Liver (tissue), 9 donors: Measurements from ENCODE around the gene BACH2. TPM values are rescaled to one million over a fixed set of nuclear protein-coding genes. Genes with fewer than 3 reads are reported as not detected.

Experiments used
- DNase-seq: peaks from one replicate; pipeline ENCODE4 v3.0.0-alpha.2; 2017; ENCODE audit warnings: low spot score
- H3K27ac ChIP-seq, 2 donors: one replicate each; pipeline ENCODE4 v1.7.0; 2013; ENCODE audit warnings: inconsistent platforms in 2 of 2, low read length in 2 of 2, control low read depth in 1 of 2, low read depth in 1 of 2, mild to moderate bottlenecking in 1 of 2
- H3K27me3 ChIP-seq, 4 donors: one replicate each; pipeline versions ENCODE4 v1.6.1 to v1.7.0; 2013; ENCODE audit warnings: low read length in 3 of 4, inconsistent platforms in 1 of 4, mild to moderate bottlenecking in 1 of 4, moderate library complexity in 1 of 4; ENCODE audit not compliant: control insufficient read depth in 4 of 4, insufficient read depth in 4 of 4
- H3K36me3 ChIP-seq, 4 donors: one replicate each; pipeline versions ENCODE4 v1.6.1 to v1.7.0; 2013; ENCODE audit warnings: low read length in 3 of 4, mild to moderate bottlenecking in 3 of 4, low read depth in 1 of 4, moderate library complexity in 1 of 4; ENCODE audit not compliant: control insufficient read depth in 4 of 4, insufficient read depth in 3 of 4
- H3K4me1 ChIP-seq, 4 donors: one replicate each; pipeline versions ENCODE4 v1.6.1 to v1.7.0; 2013; ENCODE audit warnings: low read length in 3 of 4, mild to moderate bottlenecking in 3 of 4, moderate library complexity in 1 of 4; ENCODE audit not compliant: control insufficient read depth in 4 of 4, insufficient read depth in 4 of 4
- H3K4me3 ChIP-seq, 3 donors: one replicate each; pipeline versions ENCODE4 v1.6.1 to v1.7.0; 2013; ENCODE audit warnings: low read length in 3 of 3, control low read depth in 1 of 3, low read depth in 1 of 3, mild to moderate bottlenecking in 1 of 3
- H3K9ac ChIP-seq, 2 donors: one replicate each; pipeline ENCODE4 v1.7.0; 2013; ENCODE audit warnings: low read length in 2 of 2, mild to moderate bottlenecking in 2 of 2, moderate library complexity in 2 of 2, control low read depth in 1 of 2, low read depth in 1 of 2
- H3K9me3 ChIP-seq, 4 donors: one replicate each; pipeline versions ENCODE4 v1.6.1 to v1.7.0; 2013; ENCODE audit warnings: low read length in 3 of 4; ENCODE audit not compliant: control insufficient read depth in 4 of 4
- EGR1 ChIP-seq, 2 donors: IDR thresholded peaks; 2 replicates each; pipeline ENCODE4 v1.6.1; 2016 to 2018; ENCODE audit warnings: antibody characterized with exemption in 2 of 2, low read depth in 2 of 2
- FOXA1 ChIP-seq: IDR thresholded peaks from 2 replicates; pipeline ENCODE4 v1.6.1; 2016; ENCODE audit warnings: antibody characterized with exemption
- FOXA2 ChIP-seq: IDR thresholded peaks from 2 replicates; pipeline ENCODE4 v1.6.1; 2016; ENCODE audit warnings: antibody characterized with exemption
- GABPA ChIP-seq, 2 donors: IDR thresholded peaks in 1 of 2; conservative IDR thresholded peaks in 1 of 2; 2 replicates each; pipeline ENCODE4 v1.6.1; 2016; ENCODE audit warnings: antibody characterized with exemption in 2 of 2, mild to moderate bottlenecking in 1 of 2, moderate library complexity in 1 of 2
- HNF4A ChIP-seq, 2 donors: conservative IDR thresholded peaks; 2 replicates each; pipeline ENCODE4 v1.6.1; 2016; ENCODE audit warnings: antibody characterized with exemption in 2 of 2, mild to moderate bottlenecking in 2 of 2
- HNF4G ChIP-seq: IDR thresholded peaks from 2 replicates; pipeline ENCODE4 v1.6.1; 2016; ENCODE audit warnings: antibody characterized with exemption
- JUND ChIP-seq, 2 donors: IDR thresholded peaks; 2 replicates each; pipeline ENCODE4 v1.6.1; 2016; ENCODE audit warnings: antibody characterized with exemption in 2 of 2
- NR2F2 ChIP-seq: IDR thresholded peaks from 2 replicates; pipeline ENCODE4 v1.6.1; 2016; ENCODE audit warnings: antibody characterized with exemption
- RAD21 ChIP-seq, 2 donors: IDR thresholded peaks; 2 replicates each; pipeline ENCODE4 v1.6.1; 2016; ENCODE audit warnings: antibody characterized with exemption in 2 of 2, mild to moderate bottlenecking in 2 of 2
- REST ChIP-seq: IDR thresholded peaks from 2 replicates; pipeline ENCODE4 v1.6.1; 2016; ENCODE audit warnings: antibody characterized with exemption, mild to moderate bottlenecking
- RXRA ChIP-seq, 2 donors: IDR thresholded peaks; 2 replicates each; pipeline ENCODE4 v1.6.1; 2017 to 2018; ENCODE audit warnings: antibody characterized with exemption in 2 of 2, mild to moderate bottlenecking in 1 of 2
- SP1 ChIP-seq: IDR thresholded peaks from 2 replicates; pipeline ENCODE4 v1.6.1; 2018; ENCODE audit warnings: antibody characterized with exemption, mild to moderate bottlenecking
- TAF1 ChIP-seq: conservative IDR thresholded peaks from 2 replicates; pipeline ENCODE4 v1.6.1; 2016; ENCODE audit warnings: antibody characterized with exemption, mild to moderate bottlenecking
- YY1 ChIP-seq: IDR thresholded peaks from 2 replicates; pipeline ENCODE4 v1.6.1; 2016; ENCODE audit warnings: antibody characterized with exemption, mild to moderate bottlenecking
- whole genome bisulfite sequencing: extraction: QIAGEN DNeasy Blood & Tissue Kit; methylation state at CpG from one replicate; pipeline ENCODE4 v1.1.7; 2013; 5-methylcytosine and 5-hydroxymethylcytosine counted together
- polyA plus RNA-seq, 2 donors: library from polyadenylated mRNA; stranded (reverse) in 1 of 2; unstranded in 1 of 2; fragments of 200-250 nt in 1 of 2; fragments of >200 nt in 1 of 2; fragmentation: Nextera tagmentation in 1 of 2; extraction: Ambion mirVana in 1 of 2; gene quantifications; one replicate each; pipeline versions ENCODE4 v1.2.1 to v1.2.3, GENCODE V29; 2013 to 2015
- total RNA-seq, 2 donors: library from RNA; depleted of rRNA; stranded (reverse); fragments of >200 nt; gene quantifications; one replicate each; pipeline ENCODE4 v1.2.3, GENCODE V29; 2014
- TF ChIP-seq, protein P1 (sequence below): IDR thresholded peaks from 2 replicates; pipeline ENCODE4 v1.6.1; 2016; ENCODE audit warnings: antibody characterized with exemption
- TF ChIP-seq, protein P2 (sequence below): IDR thresholded peaks from 2 replicates; pipeline ENCODE4 v1.6.1; 2016; ENCODE audit warnings: antibody characterized with exemption
- TF ChIP-seq, protein P3 (sequence below): fragments of 150-350 bp; IDR thresholded peaks from 2 replicates; pipeline ENCODE4 v1.5.1; 2017; ENCODE audit warnings: improper control_type of control experiment, low read depth, low read length; ENCODE audit not compliant: missing input control
- donor health status: healthy.
- donor health status: healthy.
- donor health status: healthy.
- donor health status: healthy.
- donor health status: healthy.

Gene BACH2
- total and polyA plus RNA-seq, 4 donors: 1.9 to 3.7 (median 1.9) TPM

DNA sequence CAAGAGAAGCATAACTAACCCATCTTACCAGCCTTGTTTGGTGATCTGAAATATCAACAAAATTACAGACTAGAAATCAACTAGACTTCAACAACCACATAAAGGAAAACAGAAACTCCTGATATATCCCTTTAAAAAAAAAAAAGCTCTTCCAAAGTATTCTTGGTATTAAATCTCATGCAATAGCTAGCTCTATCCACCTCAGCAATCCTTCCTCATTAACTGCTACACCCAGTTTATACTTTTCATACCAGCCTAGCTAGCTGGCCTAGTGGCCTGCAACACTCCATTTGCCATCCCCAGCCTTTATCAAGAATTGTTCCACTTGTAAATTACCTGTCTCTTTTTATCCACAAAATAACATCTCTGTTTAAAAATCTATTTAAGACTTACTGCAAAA is 69.0 kb downstream of the BACH2 start:
- no peak for TF ChIP-seq TAF1
- TF ChIP-seq, protein P1, sequence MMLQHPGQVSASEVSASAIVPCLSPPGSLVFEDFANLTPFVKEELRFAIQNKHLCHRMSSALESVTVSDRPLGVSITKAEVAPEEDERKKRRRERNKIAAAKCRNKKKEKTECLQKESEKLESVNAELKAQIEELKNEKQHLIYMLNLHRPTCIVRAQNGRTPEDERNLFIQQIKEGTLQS: no peak
- TF ChIP-seq FOXA1: no peak
- TF ChIP-seq, protein P2, sequence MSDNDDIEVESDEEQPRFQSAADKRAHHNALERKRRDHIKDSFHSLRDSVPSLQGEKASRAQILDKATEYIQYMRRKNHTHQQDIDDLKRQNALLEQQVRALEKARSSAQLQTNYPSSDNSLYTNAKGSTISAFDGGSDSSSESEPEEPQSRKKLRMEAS: no peak
- TF ChIP-seq RAD21 (IDR thresholded peaks at IDR 0.05): no peak
- no peak for TF ChIP-seq SP1
- TF ChIP-seq FOXA2: no peak
- TF ChIP-seq RXRA (IDR thresholded peaks at IDR 0.05): no peak
- TF ChIP-seq YY1: no peak
- TF ChIP-seq EGR1 (IDR thresholded peaks at IDR 0.05; ENCODE audit: low read depth in 2 of 2): no peak
- TF ChIP-seq, protein P3, sequence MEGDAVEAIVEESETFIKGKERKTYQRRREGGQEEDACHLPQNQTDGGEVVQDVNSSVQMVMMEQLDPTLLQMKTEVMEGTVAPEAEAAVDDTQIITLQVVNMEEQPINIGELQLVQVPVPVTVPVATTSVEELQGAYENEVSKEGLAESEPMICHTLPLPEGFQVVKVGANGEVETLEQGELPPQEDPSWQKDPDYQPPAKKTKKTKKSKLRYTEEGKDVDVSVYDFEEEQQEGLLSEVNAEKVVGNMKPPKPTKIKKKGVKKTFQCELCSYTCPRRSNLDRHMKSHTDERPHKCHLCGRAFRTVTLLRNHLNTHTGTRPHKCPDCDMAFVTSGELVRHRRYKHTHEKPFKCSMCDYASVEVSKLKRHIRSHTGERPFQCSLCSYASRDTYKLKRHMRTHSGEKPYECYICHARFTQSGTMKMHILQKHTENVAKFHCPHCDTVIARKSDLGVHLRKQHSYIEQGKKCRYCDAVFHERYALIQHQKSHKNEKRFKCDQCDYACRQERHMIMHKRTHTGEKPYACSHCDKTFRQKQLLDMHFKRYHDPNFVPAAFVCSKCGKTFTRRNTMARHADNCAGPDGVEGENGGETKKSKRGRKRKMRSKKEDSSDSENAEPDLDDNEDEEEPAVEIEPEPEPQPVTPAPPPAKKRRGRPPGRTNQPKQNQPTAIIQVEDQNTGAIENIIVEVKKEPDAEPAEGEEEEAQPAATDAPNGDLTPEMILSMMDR: no peak
- no peak for TF ChIP-seq REST
- no peaks in the 10 kb centered on the region for H3K36me3 ChIP-seq
- no peak overlapping the region for H3K27ac ChIP-seq
- H3K9me3 ChIP-seq: no peaks in the 10 kb centered on the region
- no peak overlapping the region for H3K4me3 ChIP-seq
- H3K9ac ChIP-seq: no peak overlapping the region
- H3K4me1 ChIP-seq: no peaks in the 10 kb centered on the region
- no peaks in the 10 kb centered on the region for H3K27me3 ChIP-seq
- no peak for DNase-seq

- Histone ChIP-seq H3K4me3 (no peak overlapping the region), H3K4me1 (no peaks in the 10 kb centered on the region), H3K27me3 (no peaks in the 10 kb centered on the region), H3K36me3 (no peaks in the 10 kb centered on the region), H3K27ac (no peak overlapping the region), H3K9ac (no peak overlapping the region), H3K9me3 (no peaks in the 10 kb centered on the region)
- no peak for DNase-seq
- TF ChIP-seq REST (no peak), TAF1 (no peak), RAD21 (IDR thresholded peaks at IDR 0.05) (no peak), JUND (IDR thresholded peaks at IDR 0.05) (no peak), YY1 (no peak), HNF4A (conservative IDR thresholded peaks at IDR 0.05) (no peak), NR2F2 (no peak), HNF4G (no peak), GABPA (IDR thresholded peaks at IDR 0.05 in 1 of 2, conservative IDR thresholded peaks at IDR 0.05 in 1 of 2) (no peak), EGR1 (IDR thresholded peaks at IDR 0.05; ENCODE audit: low read depth in 2 of 2) (no peak), FOXA1 (no peak), RXRA (IDR thresholded peaks at IDR 0.05) (no peak), FOXA2 (no peak)
- TF ChIP-seq, protein P2: no peak
- TF ChIP-seq, protein P1: no peak
- TF ChIP-seq, protein P3: no peak
- 91% methylated on average over 6 of the region's 6 CpGs for WGBS
These were observed 69.4 kb downstream of the BACH2 start for GRCh38 chr6:90227213-90227612.
